ENCODE measurements around the gene FXR2.
"Not testable (repeated sequence)": the region's sequence is repeated elsewhere in the genome, so short reads cannot be mapped to it uniquely, and the experiment has no call there.

Gene FXR2

DNA sequence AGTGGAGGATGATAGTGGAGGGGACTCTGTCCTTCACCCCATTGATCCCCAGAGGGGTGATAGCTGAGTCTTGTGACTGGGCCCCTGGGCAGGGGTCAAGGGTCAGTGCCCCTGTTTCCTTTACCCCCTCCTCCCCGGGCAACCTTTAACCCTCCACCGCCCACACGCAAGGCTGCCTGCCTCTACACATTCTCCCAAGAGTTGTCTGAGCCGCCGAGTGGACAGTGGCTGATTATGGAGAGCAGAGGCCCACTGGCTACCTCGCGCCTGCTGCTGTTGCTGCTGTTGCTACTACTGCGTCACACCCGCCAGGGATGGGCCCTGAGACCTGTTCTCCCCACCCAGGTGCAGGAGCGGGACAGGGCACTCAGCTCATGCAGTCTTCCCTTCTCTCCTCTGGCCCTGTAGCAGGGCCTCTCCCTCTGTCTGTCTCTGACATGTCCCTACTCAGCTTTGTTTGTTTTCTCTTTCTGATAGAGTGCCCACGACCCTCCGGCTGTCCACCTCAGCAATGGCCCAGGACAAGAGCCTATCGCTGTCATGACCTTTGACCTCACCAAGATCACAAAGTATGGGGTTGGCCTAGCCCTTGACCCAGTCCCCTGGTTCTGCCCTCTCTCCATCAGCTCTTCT is 15.4 kb upstream of the FXR2 start, which contains the start of gene SHBG:
SHBG (plus strand) TSS at position 197 of the 633 bp plus-strand sequence; CDS start at position 235, 38 bp downstream.
- DNase-seq (ENCODE audit: low read depth, low spot score), result no peak

DNA sequence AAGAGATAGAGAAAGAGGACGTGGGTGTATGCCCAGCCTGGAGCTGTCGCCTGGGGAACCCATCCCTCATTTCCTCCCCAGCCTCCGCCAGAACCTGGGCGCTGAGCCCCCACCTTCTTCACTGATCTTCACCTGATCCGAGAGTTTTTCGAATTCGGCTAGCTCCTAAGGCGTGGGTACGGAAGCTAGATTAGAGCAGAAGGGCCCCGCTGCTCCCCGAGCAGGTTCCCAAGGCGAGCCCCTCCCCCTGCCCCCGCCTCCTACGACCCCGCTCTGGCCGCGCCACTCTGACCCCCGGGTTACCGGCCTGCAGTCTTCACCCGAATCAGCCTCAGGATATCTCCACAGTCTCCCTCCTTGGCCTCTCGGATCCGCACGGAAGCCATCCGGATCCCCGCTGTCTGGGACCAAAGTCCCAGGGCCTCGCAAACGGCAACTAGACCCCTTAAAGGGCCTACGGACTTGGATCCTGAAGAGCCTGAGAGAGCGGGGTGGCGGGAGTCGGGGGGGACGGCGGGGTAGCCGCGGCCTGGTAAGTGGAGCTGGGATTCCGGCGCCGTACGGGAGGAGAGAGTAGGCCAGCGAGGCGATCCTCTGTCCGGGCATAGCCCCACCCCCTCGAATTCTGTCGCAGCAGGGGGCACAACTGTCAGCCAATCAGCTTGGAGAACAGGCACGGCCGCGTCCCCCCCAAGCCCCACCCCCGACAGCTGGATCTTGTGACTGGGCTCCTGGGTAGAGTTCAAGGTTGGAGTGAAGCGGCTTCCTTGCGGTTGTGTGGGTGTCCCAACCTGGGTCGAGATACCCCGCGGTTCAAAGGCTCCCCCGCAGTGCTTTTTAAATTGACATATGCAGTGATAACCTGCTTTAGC is 12.8 kb upstream of the FXR2 start, which contains the start of gene SAT2:
SAT2 (minus strand) TSS at position 572 of the 872 bp plus-strand sequence; CDS start at position 386, 186 bp downstream.
- peak; percentile 72 for DNase-seq (ENCODE audit: low read depth, low spot score)

DNA sequence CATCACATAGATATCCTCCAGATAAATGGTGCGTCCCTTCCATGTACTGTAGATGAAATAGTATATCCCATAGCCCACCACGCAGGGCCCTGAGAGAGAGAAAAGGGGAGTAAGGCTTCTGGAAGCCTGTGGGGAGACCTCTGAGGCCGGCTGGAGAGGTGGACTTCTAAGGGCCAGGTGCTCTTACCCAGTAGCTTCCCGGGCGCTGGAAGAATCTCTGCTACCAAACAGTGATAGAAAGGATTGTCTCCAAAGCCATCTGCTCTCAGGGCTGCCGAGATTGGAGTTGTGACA is 12.2 kb upstream of the FXR2 start:
- DNase-seq (ENCODE audit: low read depth, low spot score), result no peak

DNA sequence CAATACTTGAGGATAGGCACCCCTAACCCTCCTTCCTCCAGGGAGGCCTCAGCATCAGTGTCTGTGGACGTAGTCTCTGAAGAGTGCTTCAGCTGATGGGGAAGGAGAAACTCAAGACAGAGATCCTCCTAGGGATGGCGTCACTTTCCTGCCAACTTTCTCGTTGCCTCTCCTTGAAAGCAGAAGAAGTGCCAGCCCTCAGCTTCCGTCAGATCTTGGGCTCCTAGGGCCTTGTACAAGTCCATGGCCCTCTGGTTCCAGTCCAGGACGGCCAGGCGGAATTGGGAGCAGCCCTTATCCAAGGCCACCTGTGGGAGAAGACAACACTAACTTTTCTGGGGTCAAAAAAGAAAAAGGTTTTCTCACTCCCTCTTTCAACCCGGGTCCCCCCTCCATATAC is 11.6 kb upstream of the FXR2 start:
- DNase-seq (ENCODE audit: low read depth, low spot score), result no peak

DNA sequence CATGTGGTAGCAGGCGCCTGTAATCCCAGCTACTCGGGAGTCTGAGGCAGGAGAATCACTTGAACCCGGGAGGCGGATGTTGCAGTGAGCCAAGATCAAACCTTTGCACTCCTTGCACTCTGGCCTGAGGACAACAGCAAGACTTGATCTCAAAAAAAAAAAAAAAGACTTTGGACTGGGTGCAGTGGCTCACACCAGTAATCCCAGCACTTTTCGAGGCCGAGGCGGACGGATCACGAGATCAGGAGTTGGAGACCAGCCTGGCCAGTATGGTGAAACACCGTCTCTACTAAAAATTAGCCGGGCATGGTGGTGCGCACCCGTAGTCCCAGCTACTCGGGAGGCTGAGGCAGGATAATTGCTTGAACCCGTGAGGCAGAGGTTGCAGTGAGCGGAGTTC is 11.1 kb upstream of the FXR2 start:
- not testable (repeated sequence) for DNase-seq (ENCODE audit: low read depth, low spot score)

DNA sequence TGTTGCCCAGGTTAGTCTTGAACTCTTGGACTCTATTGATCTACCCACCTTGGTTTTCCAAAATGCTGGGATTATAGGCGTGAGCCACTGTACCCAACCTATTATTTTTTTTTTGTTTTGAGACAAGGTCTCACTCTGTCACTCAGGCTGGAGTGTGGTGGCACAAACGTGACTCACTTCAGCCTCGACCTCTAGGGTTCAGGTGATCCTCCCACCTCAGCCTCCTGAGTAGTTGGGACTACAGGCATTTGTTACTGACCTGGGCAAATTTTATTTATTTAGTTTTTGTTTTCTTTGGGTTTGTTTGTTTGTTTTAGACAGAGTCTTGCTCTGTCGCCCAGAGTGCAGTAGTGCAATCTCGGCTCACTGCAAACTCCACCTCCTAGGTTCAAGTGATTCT is 9.0 kb upstream of the FXR2 start:
- no peak for DNase-seq (ENCODE audit: low read depth, low spot score)

DNA sequence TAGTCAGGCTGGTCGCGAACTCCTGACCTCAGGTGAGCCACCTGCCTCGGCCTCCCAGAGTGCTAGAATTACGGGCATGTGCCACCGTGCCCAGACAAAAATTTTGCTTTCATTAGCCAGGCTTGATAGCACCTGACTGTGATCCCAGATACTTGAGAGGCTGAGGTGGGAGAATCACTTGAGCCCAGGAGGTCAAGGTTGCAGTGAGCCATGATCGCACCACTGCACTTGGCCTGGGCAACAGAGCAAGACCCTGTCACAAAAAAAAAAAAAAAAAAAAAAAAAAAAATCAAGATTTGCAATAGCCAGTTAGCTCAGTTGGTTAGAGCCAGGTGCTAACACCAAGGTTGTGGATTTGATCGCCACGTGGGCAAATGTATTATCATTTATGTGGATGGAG is 6.1 kb upstream of the FXR2 start:
- no peak for DNase-seq (ENCODE audit: low read depth, low spot score)

DNA sequence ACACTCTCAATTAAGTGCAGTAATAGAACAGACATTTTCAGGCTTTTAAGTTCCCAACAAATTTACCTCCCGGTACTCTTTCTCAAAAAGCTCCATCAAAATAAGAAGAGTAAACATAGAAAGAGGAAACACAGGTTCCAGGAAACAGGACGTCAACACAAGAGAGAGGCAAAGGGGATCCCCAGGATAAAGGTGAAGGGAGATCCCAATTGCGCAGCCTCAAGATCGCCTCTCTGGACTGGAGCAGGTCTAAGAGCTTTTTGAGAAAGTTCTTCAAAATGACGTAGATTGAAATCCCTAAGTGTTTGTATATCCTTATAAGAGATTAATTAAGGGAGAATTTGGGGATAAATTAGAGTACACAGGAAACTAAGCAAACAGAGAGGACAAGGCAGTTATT is 3.9 kb upstream of the FXR2 start:
- no peak for DNase-seq (ENCODE audit: low read depth, low spot score)

DNA sequence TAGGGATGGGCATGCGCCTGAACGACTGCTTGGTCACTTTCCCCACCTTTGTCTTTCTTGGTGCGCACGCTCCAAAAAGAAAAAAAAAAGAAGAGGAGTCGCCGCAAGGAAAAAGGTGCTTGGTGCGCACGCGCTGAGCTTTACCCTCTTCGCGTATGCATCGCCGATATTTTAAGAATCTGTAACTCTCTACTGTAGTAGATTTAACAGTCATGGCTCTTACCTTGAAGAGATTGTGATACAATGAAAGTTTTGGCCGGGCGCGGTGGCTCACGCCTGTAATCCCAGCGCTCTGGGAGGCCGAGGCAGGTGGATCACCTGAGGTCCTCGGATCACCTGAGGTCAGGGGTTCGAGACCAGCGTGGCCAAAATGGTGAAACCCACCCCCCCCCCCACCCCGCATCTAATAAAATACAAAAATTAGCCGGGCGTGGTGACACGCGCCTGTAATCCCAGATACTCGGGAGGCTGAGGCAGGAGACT is 609 bp upstream of the FXR2 start:
- DNase-seq (ENCODE audit: low read depth, low spot score), result no peak

DNA sequence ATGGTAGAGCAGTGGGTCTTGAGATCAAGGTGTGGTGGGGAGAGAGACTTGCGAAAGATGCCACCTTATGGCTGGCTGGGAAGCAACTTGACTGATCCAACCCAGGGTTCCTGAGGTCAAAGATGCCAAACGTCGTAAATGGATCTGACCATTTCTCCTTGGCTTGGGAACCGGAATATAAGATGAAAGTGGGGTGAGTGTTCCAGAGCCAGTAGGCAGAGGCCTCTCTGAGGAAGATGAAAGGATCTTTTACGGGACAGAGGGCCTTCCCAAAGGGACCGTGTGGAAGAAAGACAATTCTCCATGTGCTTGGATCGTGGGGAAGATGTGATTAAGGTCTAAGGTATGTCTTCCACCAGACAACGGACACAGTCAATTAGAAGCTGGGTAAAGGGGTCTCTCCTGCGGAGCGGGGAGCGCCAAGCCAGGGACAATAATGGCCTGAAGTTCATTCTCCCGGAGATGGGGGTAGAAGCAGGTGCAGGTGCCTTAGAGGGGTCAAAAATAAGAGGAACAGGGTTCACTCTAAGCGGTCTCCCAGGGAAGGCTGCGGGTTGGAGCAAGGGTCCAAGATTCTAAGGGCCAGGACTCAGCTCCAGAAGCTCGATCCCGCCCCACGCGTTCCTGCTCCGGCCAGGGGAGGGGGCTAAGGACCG is 800 bp downstream of the FXR2 start:
- no peak for DNase-seq (ENCODE audit: low read depth, low spot score)

DNA sequence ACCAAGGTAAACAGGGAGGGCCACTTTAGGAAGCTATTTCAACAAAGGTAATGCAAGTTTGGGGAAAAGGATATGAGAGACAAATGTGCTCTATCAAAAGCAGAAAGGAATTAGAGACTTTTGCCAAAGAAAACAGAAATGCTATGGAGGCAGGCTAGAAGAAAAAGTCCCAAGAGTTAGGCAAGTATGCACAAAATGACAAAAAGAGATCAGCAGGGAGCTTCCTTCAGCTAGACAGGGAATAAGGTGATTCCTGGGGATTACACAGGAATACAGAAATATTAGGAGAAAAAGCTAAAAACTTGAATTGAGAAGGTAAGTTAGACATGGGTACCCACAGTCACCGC is 2.4 kb downstream of the FXR2 start:
- no peak for DNase-seq (ENCODE audit: low read depth, low spot score)

DNA sequence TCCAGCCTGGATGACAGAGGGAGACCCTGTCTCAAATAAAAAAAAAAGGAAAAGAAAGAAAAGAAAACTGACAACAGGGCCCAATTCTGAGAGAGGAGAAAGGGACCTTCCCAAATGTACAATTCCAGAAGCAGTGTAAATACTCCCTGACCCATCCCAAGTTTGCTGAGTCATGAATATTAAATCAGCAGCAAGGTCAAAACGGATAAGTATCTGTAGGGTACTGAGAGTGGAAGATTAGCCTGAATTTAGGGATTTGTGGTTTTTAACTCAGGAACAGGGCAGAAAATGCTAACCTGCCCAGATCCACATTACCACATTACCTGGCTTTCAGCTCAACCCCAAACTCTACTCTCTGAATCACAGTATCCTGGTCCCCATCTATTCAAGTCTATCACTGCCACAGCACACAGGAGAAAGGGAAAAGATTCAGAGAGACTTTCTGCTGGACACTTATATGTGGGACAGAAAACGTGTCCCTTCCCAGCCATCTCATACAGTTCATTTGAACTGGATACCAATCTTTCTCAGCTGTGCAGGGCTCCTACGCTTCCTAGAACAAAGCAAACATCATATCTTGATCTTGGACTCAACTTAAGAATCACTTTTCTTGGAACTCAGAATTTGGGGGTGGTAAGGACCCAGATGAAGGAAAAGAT is 2.9 kb downstream of the FXR2 start:
- no peak for DNase-seq (ENCODE audit: low read depth, low spot score)

DNA sequence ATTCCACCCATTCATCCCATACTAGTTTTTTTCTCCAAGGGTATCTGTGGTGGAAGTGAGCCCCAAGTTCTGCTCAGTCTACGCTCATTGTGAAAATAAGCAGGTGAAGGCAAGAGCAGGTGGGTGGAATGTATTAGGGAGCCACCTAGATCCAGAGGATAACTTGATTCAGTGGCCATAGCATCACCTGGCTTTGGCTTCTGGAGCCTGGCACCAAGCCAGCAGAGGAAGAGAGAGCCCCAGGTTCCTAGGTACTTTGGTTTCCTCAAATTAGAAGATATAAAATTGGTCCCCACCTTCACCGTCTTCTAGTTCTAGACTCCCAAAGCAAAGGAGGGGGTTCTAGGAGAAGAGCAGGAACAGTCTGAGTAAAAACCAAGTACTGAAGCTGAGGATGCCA is 4.1 kb downstream of the FXR2 start:
- DNase-seq (ENCODE audit: low read depth, low spot score), result no peak

DNA sequence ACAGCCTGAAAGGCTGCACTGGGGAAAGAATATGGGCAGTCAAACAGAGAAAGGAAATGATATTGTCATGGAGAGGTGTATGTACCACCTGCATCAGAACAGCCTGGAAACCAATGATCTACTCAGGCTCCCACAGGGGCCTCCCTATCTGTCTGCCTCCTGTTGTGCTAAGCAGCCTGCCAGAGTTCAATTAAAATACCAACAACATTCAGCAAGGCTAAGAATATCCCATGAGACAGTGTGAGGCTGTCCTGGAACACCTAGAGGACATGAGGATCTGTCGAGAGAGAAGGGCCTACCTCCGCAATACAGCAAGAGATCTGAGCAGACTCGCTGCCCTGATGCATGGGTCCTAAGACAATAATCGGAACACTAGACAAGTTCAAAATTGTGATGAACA is 8.4 kb downstream of the FXR2 start:
- no peak for DNase-seq (ENCODE audit: low read depth, low spot score)

DNA sequence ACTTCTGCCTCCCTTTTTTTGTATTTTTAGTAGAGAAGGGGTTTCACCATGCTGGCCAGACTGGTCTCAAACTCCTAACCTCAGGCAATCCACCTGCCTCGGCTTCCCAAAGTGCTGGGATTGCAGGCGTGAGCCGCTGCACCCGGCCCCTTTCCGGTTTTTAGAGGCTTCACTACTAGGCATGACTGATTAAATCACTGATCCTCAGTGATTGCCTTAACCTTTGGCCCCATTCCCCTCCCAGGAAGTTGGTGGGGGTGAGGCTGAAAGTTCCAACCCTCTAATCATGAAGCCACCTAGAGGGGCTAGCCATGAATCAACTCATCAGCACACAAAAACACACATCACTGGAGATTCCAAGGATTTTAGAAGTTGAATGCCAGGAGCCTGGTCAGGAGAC is 17.1 kb downstream of the FXR2 start:
- not testable (repeated sequence) for DNase-seq (ENCODE audit: low read depth, low spot score)

DNA sequence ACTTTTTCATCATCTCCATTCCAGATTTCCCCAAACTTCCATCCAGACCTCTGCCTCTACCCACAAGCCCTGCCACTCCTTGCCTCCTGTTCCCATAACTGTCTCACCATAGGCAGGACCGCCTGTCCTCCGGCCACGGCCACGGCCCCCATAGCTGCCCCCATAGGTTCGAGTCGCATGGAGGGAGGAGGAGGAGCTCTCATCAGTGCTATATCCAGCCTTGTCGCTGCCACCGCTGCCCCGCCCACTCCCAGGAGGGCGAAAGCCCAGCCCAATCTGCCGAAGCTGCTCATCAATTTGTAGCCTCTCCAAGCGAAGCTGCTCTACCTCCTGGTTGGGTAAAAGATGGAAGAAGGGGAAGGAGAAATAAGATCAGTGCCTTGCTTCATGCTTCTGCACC is 21.4 kb downstream of the FXR2 start:
- DNase-seq (ENCODE audit: low read depth, low spot score), result no peak

DNA sequence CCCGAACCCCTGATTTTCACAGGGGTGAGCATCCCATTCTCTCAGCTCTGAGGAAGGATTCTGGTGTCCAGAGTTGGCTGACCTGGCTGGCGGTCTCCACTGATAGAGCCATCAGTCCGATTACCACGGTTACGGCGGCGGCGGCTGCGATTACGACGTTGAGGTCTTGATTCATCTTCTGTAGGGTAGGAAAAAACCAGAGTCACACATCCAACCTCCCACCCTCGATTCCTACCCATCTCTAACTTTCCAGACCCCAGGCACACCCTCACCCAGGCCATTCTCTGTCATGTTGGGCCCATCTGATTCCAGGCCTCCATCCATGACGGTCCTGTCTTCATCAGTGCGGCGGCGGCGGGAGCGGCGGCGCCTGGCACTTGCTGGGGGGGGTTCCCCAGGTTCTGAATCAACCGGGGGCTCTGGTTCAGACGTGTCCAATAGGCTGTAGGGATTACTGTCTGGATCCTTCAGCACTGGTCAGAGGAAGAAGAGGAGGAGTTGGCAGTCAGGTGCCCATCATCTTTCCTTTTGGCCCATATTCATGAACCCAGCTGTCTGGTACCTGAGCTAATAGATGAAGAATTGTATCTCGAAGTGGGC is 22.2 kb downstream of the FXR2 start:
- no peak for DNase-seq (ENCODE audit: low read depth, low spot score)

DNA sequence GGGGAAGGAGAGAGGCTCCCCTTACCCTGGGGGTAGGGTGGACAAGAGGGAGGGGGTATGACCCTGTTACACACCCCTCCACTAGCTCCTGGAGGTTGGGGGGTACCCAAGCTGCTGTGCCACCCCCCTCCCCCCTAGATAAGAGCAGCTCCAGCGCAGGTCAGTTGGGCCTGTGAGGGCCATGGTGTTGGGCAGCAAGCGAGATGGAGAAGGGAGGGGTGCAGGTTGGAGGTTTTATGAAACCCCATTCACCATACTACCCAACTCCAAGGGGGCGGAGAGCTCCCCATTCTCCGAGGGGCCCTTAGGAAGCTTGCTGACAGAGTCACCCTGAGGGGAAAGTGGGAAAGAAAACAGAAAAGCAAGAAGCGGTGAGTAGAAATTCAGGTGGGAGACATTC is 23.1 kb downstream of the FXR2 start:
- DNase-seq (ENCODE audit: low read depth, low spot score), result no peak

DNA sequence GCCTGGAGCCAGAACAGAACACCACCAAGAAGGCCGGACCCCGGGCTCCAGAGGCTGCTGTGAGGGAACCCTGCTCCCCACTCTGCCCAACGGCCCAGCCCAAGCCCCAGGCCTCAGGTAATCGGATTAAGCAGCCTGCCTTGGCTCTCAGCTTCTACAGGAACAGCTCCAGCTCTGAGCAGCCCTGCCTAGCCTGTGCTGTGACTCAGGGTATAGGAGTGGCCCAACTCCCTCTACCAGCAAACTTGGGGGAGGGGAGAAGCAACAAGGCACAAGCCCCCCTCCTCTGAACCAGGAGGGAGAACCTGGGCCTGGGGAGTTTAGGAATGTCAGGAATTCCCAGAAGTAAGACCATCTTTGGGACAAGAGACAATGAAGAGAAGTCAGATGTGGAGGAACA is 24.0 kb downstream of the FXR2 start:
- DNase-seq (ENCODE audit: low read depth, low spot score), result no peak

DNA sequence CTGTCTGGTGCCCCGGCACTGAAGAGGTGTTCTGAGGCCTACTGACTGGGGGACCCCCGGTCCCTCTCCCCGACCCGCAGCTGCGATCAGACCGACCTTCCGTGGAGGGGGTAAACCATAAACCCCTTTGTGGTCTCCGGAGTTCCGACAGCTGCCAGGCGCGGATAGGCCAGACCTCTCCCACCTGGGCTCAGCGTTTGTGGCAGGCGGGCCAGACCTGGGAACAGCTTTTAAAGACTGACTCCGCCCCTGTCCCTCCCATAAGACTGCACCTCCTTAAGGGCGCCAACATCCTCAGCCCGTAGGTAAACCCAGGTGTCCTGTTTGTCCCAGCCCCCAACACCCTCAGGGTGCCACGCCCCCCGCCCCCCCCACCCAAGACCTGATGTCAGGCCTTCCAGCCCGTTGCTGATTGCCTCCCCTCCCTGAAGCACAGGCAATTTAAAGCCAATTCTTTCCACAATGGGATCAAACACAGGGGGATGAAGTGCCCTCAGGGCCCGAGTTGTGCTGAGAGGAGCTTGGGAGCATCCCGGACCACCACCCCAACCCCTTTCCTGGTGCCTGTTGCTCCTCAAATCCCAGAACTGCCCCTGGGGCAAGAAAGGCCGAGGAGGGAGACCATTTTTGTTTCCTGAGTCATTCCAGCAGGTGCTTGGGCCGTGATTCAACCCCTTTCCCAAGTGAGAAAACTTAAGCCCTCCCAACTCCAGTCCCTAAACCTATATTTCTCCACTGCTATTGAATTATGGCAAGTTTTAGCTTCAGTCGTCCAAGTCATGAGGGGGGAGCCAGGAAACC is 24.6 kb downstream of the FXR2 start, which contains the start of gene SOX15:
SOX15 (minus strand) TSS at position 204 of the 801 bp plus-strand sequence. CDS start 418 bp downstream, outside the sequence.
- no peak for DNase-seq (ENCODE audit: low read depth, low spot score)
